HepG2 (cell line): ENCODE results near the gene CFAP43. TPM values are rescaled to one million over a fixed set of nuclear protein-coding genes. Genes with fewer than 3 reads are reported as not detected.

ENCODE experiments used
- ATAC-seq: fragments of 200-7000 bp; cut with Tn5 transposase; 3 replicates; pipeline ENCODE4 v1.9.1; 2020; ENCODE audit warnings: mild to moderate bottlenecking, moderate library complexity
- BruUV-seq: library from RNA; stranded (reverse); fragments of 400-500 nt; replicated peaks from 2 replicates; lab custom pipeline; 2021; lab: Mats Ljungman, UMichigan
- CTCF ChIA-PET: fragments of 300-600 bp; formaldehyde crosslinking; extraction: SDS; loops from one replicate; lab custom pipeline; 2021; ENCODE audit warnings: low total read pairs, inconsistent platforms, low intra/inter-chr PET ratio; lab: Yijun Ruan, JAX
- POLR2A ChIA-PET: fragments of 350-600 bp; sonication (Branson Sonifier 250); formaldehyde crosslinking; loops from one replicate; lab custom pipeline; 2020; ENCODE audit warnings: antibody characterized with exemption, inconsistent platforms; lab: Yijun Ruan, JAX
- DNase-seq: peaks from one replicate; pipeline ENCODE4 v3.0.0-alpha.2; 2015; ENCODE audit warnings: low spot score
- FAIRE-seq: peaks from 3 replicates; lab custom pipeline; 2011; peaks lifted over from hg19 to GRCh38; lab: Jason Lieb, UNC
- H2AFZ ChIP-seq: one replicate; pipeline ENCODE4 v1.6.1; 2011; ENCODE audit warnings: low read length, inconsistent platforms
- H3K27ac ChIP-seq: fragments of 300-600 bp; 3 replicates; pipeline ENCODE4 v1.8.0; 2011; ENCODE audit warnings: mixed run types, mild to moderate bottlenecking, mixed read lengths, low read length, inconsistent platforms; ENCODE audit not compliant: insufficient read depth; ENCODE audit errors: extremely low read length
- H3K27me3 ChIP-seq, 2 experiments: fragments of 200-600 bp in 1 of 2; 2 replicates in 1 of 2; 3 replicates in 1 of 2; pipeline versions ENCODE4 v1.6.0 to v1.8.0; 2011; ENCODE audit warnings: low read length in 2 of 2, mild to moderate bottlenecking in 2 of 2, moderate library complexity in 2 of 2, inconsistent platforms in 1 of 2; ENCODE audit not compliant: insufficient read depth in 2 of 2, control insufficient read depth in 1 of 2
- H3K36me3 ChIP-seq, 2 experiments: fragments of 200-600 bp in 1 of 2; replicated peaks in 1 of 2; 2 replicates in 1 of 2; 3 replicates in 1 of 2; pipeline versions ENCODE4 v1.5.1 to v1.8.0; 2011; ENCODE audit warnings: low read length in 2 of 2, inconsistent platforms in 1 of 2; ENCODE audit not compliant: insufficient read depth in 2 of 2, control insufficient read depth in 1 of 2
- H3K4me1 ChIP-seq: 2 replicates; pipeline ENCODE4 v1.5.1; 2012; ENCODE audit warnings: low read length, inconsistent platforms; ENCODE audit not compliant: insufficient read depth
- H3K4me2 ChIP-seq: 2 replicates; pipeline ENCODE4 v1.6.0; 2011; ENCODE audit warnings: low read depth, low read length, inconsistent platforms
- H3K4me3 ChIP-seq, 3 experiments: fragments of 200-600 bp in 1 of 3; sonication (generic), shearing (Covaris generic) in 1 of 3; replicated peaks in 1 of 3; 2 replicates each; pipeline ENCODE4 v1.5.1; 2011 to 2016; ENCODE audit warnings: low read length in 3 of 3, inconsistent platforms in 2 of 3, low read depth in 2 of 3, mild to moderate bottlenecking in 2 of 3, control low read depth in 1 of 3, mixed read lengths in 1 of 3; ENCODE audit not compliant: insufficient read depth in 1 of 3
- H3K79me2 ChIP-seq: one replicate; pipeline ENCODE4 v1.6.1; 2011; ENCODE audit warnings: low read length, inconsistent platforms; ENCODE audit not compliant: insufficient read depth
- H3K9ac ChIP-seq: 2 replicates; pipeline ENCODE4 v1.6.0; 2011; ENCODE audit warnings: mild to moderate bottlenecking, low read depth, low read length, inconsistent platforms; ENCODE audit not compliant: insufficient read depth
- H3K9me3 ChIP-seq: 2 replicates; pipeline ENCODE4 v1.5.1; 2012; ENCODE audit warnings: mild to moderate bottlenecking, low read length
- H4K20me1 ChIP-seq: 2 replicates; pipeline ENCODE4 v1.6.0; 2011; ENCODE audit warnings: inconsistent platforms, mild to moderate bottlenecking, low read length, moderate library complexity; ENCODE audit not compliant: insufficient read depth
- CAMTA2 ChIP-seq: sonication (generic); formaldehyde crosslinking; IDR thresholded peaks from 2 replicates; pipeline ENCODE4 v1.4.0; 2020; ENCODE audit warnings: mild to moderate bottlenecking, missing genetic modification reagents, borderline replicate concordance
- MAZ ChIP-seq, 2 experiments: sonication (generic) in 1 of 2; formaldehyde crosslinking in 1 of 2; IDR thresholded peaks; 2 replicates each; pipeline versions ENCODE4 v1.5.0 to v1.6.1; 2012 to 2020; ENCODE audit warnings: low read depth in 2 of 2, mild to moderate bottlenecking in 2 of 2, borderline replicate concordance in 1 of 2, improper control_type of control experiment in 1 of 2, low read length in 1 of 2, missing genetic modification reagents in 1 of 2, moderate library complexity in 1 of 2
- TOPORS ChIP-seq: sonication (generic); formaldehyde crosslinking; IDR thresholded peaks from 2 replicates; pipeline ENCODE4 v1.8.0; 2023; ENCODE audit warnings: mild to moderate bottlenecking, missing genetic modification reagents
- ZNF770 ChIP-seq: sonication (generic); formaldehyde crosslinking; IDR thresholded peaks from 2 replicates; pipeline ENCODE4 v1.5.0; 2020; ENCODE audit warnings: mild to moderate bottlenecking, missing genetic modification reagents
- WGBS: methylation state at CpG from one replicate; pipeline ENCODE4 v1.1.6; 2017; ENCODE audit warnings: low lambda C conversion rate; 5-methylcytosine and 5-hydroxymethylcytosine counted together
- in situ Hi-C: cut with HindIII; loops from 2 replicates; pipeline ENCODE4 v1.10.0; 2017; ENCODE audit warnings: low pct_unique_long_range_greater_than_20kb; ENCODE audit not compliant: extremely low pct_ligation_motif_present
- intact Hi-C: fragments of 100-400 bp; cut with micrococcal nuclease; formaldehyde crosslinking; loops from one replicate; pipeline ENCODE4 v1.10.0; 2022; ENCODE audit not compliant: unreplicated experiment
- polyA plus RNA-seq, 8 experiments: library from polyadenylated mRNA; depleted of rRNA in 3 of 8; stranded (reverse) in 7 of 8; unstranded in 1 of 8; fragments of >200 nt; fragmentation: Illumina TruSeq in 4 of 8; extraction: Trizol in 4 of 8; gene quantifications; 2 replicates each; pipeline versions ENCODE4 v1.2.1 to v1.2.3, GENCODE V29; 2011 to 2016; ENCODE audit warnings: low read depth in 4 of 8, missing spikeins in 1 of 8, mixed read lengths in 1 of 8; ENCODE audit not compliant: insufficient read depth in 1 of 8
- total RNA-seq, 5 experiments: library from RNA; depleted of rRNA; stranded (reverse); fragments of >200 nt; fragmentation: Illumina TruSeq; extraction: Trizol; gene quantifications; 2 replicates each; pipeline ENCODE4 v1.2.3, GENCODE V29; 2016; ENCODE audit warnings: low read depth in 1 of 5
- TF ChIP-seq, protein P1 (sequence below): sonication (generic); formaldehyde crosslinking; IDR thresholded peaks from 2 replicates; pipeline ENCODE4 v1.5.0; 2020; ENCODE audit warnings: mild to moderate bottlenecking, missing genetic modification reagents, moderate library complexity
- TF ChIP-seq, protein P2 (sequence below): sonication (generic); formaldehyde crosslinking; IDR thresholded peaks from 2 replicates; pipeline ENCODE4 v1.4.0; 2020; ENCODE audit warnings: missing genetic modification reagents, borderline replicate concordance

The CFAP43 gene
- total and polyA plus RNA-seq, 2 of the 13 experiments (the other 11 are each of a cell fraction or from before 2014, with no cell fraction given) = 0.24 to 0.38 TPM

DNA sequence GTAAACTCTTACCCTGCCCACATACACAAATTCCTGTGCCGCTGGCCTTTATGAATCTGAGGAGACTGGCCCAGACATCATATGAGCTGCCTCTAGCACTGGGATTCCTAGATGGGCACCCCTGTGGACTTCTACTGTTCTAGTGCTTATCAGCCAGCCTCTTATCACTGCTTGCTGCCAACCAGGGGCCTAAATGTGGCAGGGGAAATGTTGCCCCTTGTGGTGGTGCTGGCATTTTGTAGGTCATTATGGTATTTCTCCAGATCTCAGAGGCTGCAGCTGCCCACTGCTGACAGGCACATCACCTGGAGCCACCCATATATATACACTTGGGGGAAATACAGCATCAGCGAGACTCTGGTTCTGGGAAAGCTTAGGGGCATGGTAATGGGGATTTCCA is 104.8 kb downstream of the CFAP43 start:
- in situ Hi-C loops = no loop called here
- FAIRE-seq = no peak
- CTCF ChIA-PET = no interaction called here

GRCh38 chr10:104123397-104123796 is 108.8 kb downstream of the CFAP43 start:
- Histone ChIP-seq H2AFZ (no peak overlapping the region), H3K79me2 (no peaks in the 10 kb centered on the region), H4K20me1 (no peaks in the 10 kb centered on the region), H3K9me3 (no peaks in the 10 kb centered on the region), H3K4me2 (peak overlapping the region; percentile 66; the same call in 1 of the 2 replicates), H3K36me3 (no peaks in the 10 kb centered on the region), H3K4me1 (peaks cover 23% of the 10 kb centered on the region), H3K4me3 (no peak overlapping the region), H3K27ac (no peak overlapping the region), H3K27me3 (no peaks in the 10 kb centered on the region; a peak in 1 of 5 replicates), H3K9ac (no peak overlapping the region)
- peak; percentile 64 for FAIRE-seq
- no TSS peak for BruUV-seq
- DNase-seq = no peak
- intact Hi-C loops (loop anchor here (5.0 to 10.0 kb wide), 5 partner anchors 84 to 224 kb away; partner anchors contain the start of genes GSTO1, SLK and STN1), in situ Hi-C loops (loop anchor here (5.0 kb wide), 1 partner anchor 236 kb away; no protein-coding TSS in a partner anchor)
- ChIA-PET CTCF (no interaction called here), POLR2A (no interaction called here)
- WGBS = 86% methylated on average over 1 of the region's 1 CpG
- TF ChIP-seq ZNF770 (CRISPR knock-in tag) (no peak), TOPORS (CRISPR knock-in tag) (no peak)
- TF ChIP-seq, protein P1, sequence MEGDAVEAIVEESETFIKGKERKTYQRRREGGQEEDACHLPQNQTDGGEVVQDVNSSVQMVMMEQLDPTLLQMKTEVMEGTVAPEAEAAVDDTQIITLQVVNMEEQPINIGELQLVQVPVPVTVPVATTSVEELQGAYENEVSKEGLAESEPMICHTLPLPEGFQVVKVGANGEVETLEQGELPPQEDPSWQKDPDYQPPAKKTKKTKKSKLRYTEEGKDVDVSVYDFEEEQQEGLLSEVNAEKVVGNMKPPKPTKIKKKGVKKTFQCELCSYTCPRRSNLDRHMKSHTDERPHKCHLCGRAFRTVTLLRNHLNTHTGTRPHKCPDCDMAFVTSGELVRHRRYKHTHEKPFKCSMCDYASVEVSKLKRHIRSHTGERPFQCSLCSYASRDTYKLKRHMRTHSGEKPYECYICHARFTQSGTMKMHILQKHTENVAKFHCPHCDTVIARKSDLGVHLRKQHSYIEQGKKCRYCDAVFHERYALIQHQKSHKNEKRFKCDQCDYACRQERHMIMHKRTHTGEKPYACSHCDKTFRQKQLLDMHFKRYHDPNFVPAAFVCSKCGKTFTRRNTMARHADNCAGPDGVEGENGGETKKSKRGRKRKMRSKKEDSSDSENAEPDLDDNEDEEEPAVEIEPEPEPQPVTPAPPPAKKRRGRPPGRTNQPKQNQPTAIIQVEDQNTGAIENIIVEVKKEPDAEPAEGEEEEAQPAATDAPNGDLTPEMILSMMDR = 0 out of 2 replicates have a peak, but pooled peaks have one; percentile 9
- TF ChIP-seq, protein P2, sequence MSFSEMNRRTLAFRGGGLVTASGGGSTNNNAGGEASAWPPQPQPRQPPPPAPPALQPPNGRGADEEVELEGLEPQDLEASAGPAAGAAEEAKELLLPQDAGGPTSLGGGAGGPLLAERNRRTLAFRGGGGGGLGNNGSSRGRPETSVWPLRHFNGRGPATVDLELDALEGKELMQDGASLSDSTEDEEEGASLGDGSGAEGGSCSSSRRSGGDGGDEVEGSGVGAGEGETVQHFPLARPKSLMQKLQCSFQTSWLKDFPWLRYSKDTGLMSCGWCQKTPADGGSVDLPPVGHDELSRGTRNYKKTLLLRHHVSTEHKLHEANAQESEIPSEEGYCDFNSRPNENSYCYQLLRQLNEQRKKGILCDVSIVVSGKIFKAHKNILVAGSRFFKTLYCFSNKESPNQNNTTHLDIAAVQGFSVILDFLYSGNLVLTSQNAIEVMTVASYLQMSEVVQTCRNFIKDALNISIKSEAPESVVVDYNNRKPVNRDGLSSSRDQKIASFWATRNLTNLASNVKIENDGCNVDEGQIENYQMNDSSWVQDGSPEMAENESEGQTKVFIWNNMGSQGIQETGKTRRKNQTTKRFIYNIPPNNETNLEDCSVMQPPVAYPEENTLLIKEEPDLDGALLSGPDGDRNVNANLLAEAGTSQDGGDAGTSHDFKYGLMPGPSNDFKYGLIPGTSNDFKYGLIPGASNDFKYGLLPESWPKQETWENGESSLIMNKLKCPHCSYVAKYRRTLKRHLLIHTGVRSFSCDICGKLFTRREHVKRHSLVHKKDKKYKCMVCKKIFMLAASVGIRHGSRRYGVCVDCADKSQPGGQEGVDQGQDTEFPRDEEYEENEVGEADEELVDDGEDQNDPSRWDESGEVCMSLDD = no peak
- ATAC-seq = no peak

More for the DNA sequence above, 104.8 kb downstream of the CFAP43 start:
- Histone ChIP-seq H3K4me2 (no peak overlapping the region), H3K4me3 (no peak overlapping the region), H3K27me3 (no peaks in the 10 kb centered on the region; a peak in 1 of 5 replicates), H3K79me2 (no peaks in the 10 kb centered on the region), H2AFZ (no peak overlapping the region), H3K36me3 (no peaks in the 10 kb centered on the region), H4K20me1 (no peaks in the 10 kb centered on the region), H3K9ac (no peak overlapping the region), H3K9me3 (no peaks in the 10 kb centered on the region), H3K4me1 (peaks cover 14% of the 10 kb centered on the region; the same call in 1 of the 2 replicates), H3K27ac (no peak overlapping the region)
- no TSS peak for BruUV-seq
- DNase-seq (no peak), ATAC-seq (peak; percentile 74)
- WGBS = 91% methylated on average over 2 of the region's 2 CpGs
- TF ChIP-seq CAMTA2 (CRISPR knock-in tag) (no peak), MAZ (IDR thresholded peaks at IDR 0.05; ENCODE audit: borderline replicate concordance, low read depth, low read length) (no peak), MAZ (CRISPR knock-in tag; IDR thresholded peaks at IDR 0.05; ENCODE audit: low read depth) (no peak)
- TF ChIP-seq, protein P1 = peak; percentile 16; the same call in 1 of the 2 replicates
- intact Hi-C loops = loop anchor here (10.0 kb wide), 2 partner anchors 127 to 213 kb away; partner anchors contain the start of genes GSTO1 and STN1
- POLR2A ChIA-PET = no interaction called here
